ENCODE data around the gene RACK1. TPM values are rescaled to one million over a fixed set of nuclear protein-coding genes. Genes with fewer than 3 reads are reported as not detected.

RACK1 gene
- total and polyA plus RNA-seq, 4 donors, result 1,370 to 2,875 (median 1,528) TPM

- peaks cover 17% of the 10 kb centered on the region for H3K4me1 ChIP-seq (ENCODE audit: control insufficient read depth, insufficient read depth, low read length)
- no peak overlapping the region for H3K4me3 ChIP-seq (ENCODE audit: low read depth, low read length)
- no peak overlapping the region for H3K27ac ChIP-seq (ENCODE audit: low read depth, low read length)
- no peaks in the 10 kb centered on the region for H3K27me3 ChIP-seq (ENCODE audit: control insufficient read depth, insufficient read depth, low read length)
- H3K36me3 ChIP-seq (ENCODE audit: control insufficient read depth, insufficient read depth, low read length), result peaks cover 90% of the 10 kb centered on the region
- WGBS (ENCODE audit: insufficient coverage), result 50% methylated on average over 4 of the region's 5 CpGs
- no peak for DNase-seq (ENCODE audit: low read depth in 4 of 6, low spot score in 6 of 6)
- H3K9me3 ChIP-seq (ENCODE audit: control insufficient read depth, insufficient read depth, low read length), result no peaks in the 10 kb centered on the region
Measured at GRCh38 chr5:181235689-181236366, 7.9 kb downstream of the RACK1 start.

- 24% methylated on average over 3 of the region's 5 CpGs for WGBS (ENCODE audit: insufficient coverage)
- Histone ChIP-seq H3K9me3 (ENCODE audit: control insufficient read depth, insufficient read depth, low read length) (no peaks in the 10 kb centered on the region), H3K4me1 (ENCODE audit: control insufficient read depth, insufficient read depth, low read length) (peaks cover 17% of the 10 kb centered on the region), H3K4me3 (ENCODE audit: low read depth, low read length) (no peak overlapping the region), H3K36me3 (ENCODE audit: control insufficient read depth, insufficient read depth, low read length) (peaks cover 90% of the 10 kb centered on the region), H3K27me3 (ENCODE audit: control insufficient read depth, insufficient read depth, low read length) (no peaks in the 10 kb centered on the region), H3K27ac (ENCODE audit: low read depth, low read length) (peak overlapping the region; percentile 25)
- peak in 3 of 6 donors; percentile 49 to 79 (median 77) for DNase-seq (ENCODE audit: low read depth in 4 of 6, low spot score in 6 of 6)
Measured at GRCh38 chr5:181235323-181235688, 8.4 kb downstream of the RACK1 start.

GRCh38 chr5:181234455-181235306 is 9.0 kb downstream of the RACK1 start:
- no peak for DNase-seq (ENCODE audit: low read depth in 4 of 6, low spot score in 6 of 6)
- 88% methylated on average over 19 of the region's 22 CpGs for WGBS (ENCODE audit: insufficient coverage)
- Histone ChIP-seq H3K36me3 (ENCODE audit: control insufficient read depth, insufficient read depth, low read length) (peaks cover 89% of the 10 kb centered on the region), H3K27me3 (ENCODE audit: control insufficient read depth, insufficient read depth, low read length) (no peaks in the 10 kb centered on the region), H3K9me3 (ENCODE audit: control insufficient read depth, insufficient read depth, low read length) (no peaks in the 10 kb centered on the region), H3K4me3 (ENCODE audit: low read depth, low read length) (no peak overlapping the region), H3K4me1 (ENCODE audit: control insufficient read depth, insufficient read depth, low read length) (peaks cover 17% of the 10 kb centered on the region), H3K27ac (ENCODE audit: low read depth, low read length) (peak overlapping the region; percentile 25)

- H3K27ac ChIP-seq (ENCODE audit: low read depth, low read length), result no peak overlapping the region
- H3K4me3 ChIP-seq (ENCODE audit: low read depth, low read length), result no peak overlapping the region
- no peak for DNase-seq (ENCODE audit: low read depth in 4 of 6, low spot score in 6 of 6)
- H3K27me3 ChIP-seq (ENCODE audit: control insufficient read depth, insufficient read depth, low read length), result no peaks in the 10 kb centered on the region
- no peaks in the 10 kb centered on the region for H3K9me3 ChIP-seq (ENCODE audit: control insufficient read depth, insufficient read depth, low read length)
- peaks cover 17% of the 10 kb centered on the region for H3K4me1 ChIP-seq (ENCODE audit: control insufficient read depth, insufficient read depth, low read length)
- WGBS (ENCODE audit: insufficient coverage), result 82% methylated on average over 12 of the region's 24 CpGs
- peaks cover 87% of the 10 kb centered on the region for H3K36me3 ChIP-seq (ENCODE audit: control insufficient read depth, insufficient read depth, low read length)
Measured at GRCh38 chr5:181233801-181234454, 9.8 kb downstream of the RACK1 start.

GRCh38 chr5:181233088-181233800 is 10.5 kb downstream of the RACK1 start:
- H3K27ac ChIP-seq (ENCODE audit: low read depth, low read length), result no peak overlapping the region
- WGBS (ENCODE audit: insufficient coverage), result 85% methylated on average over 12 of the region's 16 CpGs
- no peak overlapping the region for H3K4me3 ChIP-seq (ENCODE audit: low read depth, low read length)
- no peak for DNase-seq (ENCODE audit: low read depth in 4 of 6, low spot score in 6 of 6)
- peaks cover 80% of the 10 kb centered on the region for H3K36me3 ChIP-seq (ENCODE audit: control insufficient read depth, insufficient read depth, low read length)
- H3K4me1 ChIP-seq (ENCODE audit: control insufficient read depth, insufficient read depth, low read length), result peaks cover 17% of the 10 kb centered on the region
- H3K27me3 ChIP-seq (ENCODE audit: control insufficient read depth, insufficient read depth, low read length), result no peaks in the 10 kb centered on the region
- H3K9me3 ChIP-seq (ENCODE audit: control insufficient read depth, insufficient read depth, low read length), result no peaks in the 10 kb centered on the region

GRCh38 chr5:181232593-181232992 is 11.1 kb downstream of the RACK1 start:
- WGBS (ENCODE audit: insufficient coverage), result 84% methylated on average over 15 of the region's 18 CpGs

GRCh38 chr5:181231432-181231831 is 12.3 kb downstream of the RACK1 start:
- no peaks in the 10 kb centered on the region for H3K27me3 ChIP-seq (ENCODE audit: control insufficient read depth, insufficient read depth, low read length)
- H3K4me1 ChIP-seq (ENCODE audit: control insufficient read depth, insufficient read depth, low read length), result peaks cover 17% of the 10 kb centered on the region
- no peaks in the 10 kb centered on the region for H3K9me3 ChIP-seq (ENCODE audit: control insufficient read depth, insufficient read depth, low read length)
- WGBS (ENCODE audit: insufficient coverage), result 93% methylated on average over 6 of the region's 7 CpGs
- H3K27ac ChIP-seq (ENCODE audit: low read depth, low read length), result no peak overlapping the region
- DNase-seq (ENCODE audit: low read depth in 4 of 6, low spot score in 6 of 6), result no peak
- no peak overlapping the region for H3K4me3 ChIP-seq (ENCODE audit: low read depth, low read length)
- H3K36me3 ChIP-seq (ENCODE audit: control insufficient read depth, insufficient read depth, low read length), result peaks cover 77% of the 10 kb centered on the region

More at GRCh38 chr5:181232593-181232992, 11.1 kb downstream of the RACK1 start:
- Histone ChIP-seq H3K4me3 (ENCODE audit: low read depth, low read length) (no peak overlapping the region), H3K9me3 (ENCODE audit: control insufficient read depth, insufficient read depth, low read length) (no peaks in the 10 kb centered on the region), H3K27ac (ENCODE audit: low read depth, low read length) (no peak overlapping the region), H3K36me3 (ENCODE audit: control insufficient read depth, insufficient read depth, low read length) (peaks cover 78% of the 10 kb centered on the region), H3K27me3 (ENCODE audit: control insufficient read depth, insufficient read depth, low read length) (no peaks in the 10 kb centered on the region), H3K4me1 (ENCODE audit: control insufficient read depth, insufficient read depth, low read length) (peaks cover 17% of the 10 kb centered on the region)
- DNase-seq (ENCODE audit: low read depth in 4 of 6, low spot score in 6 of 6), result no peak

GRCh38 chr5:181230551-181230950 is 13.2 kb downstream of the RACK1 start:
- WGBS (ENCODE audit: insufficient coverage), result 91% methylated on average over 4 of the region's 6 CpGs
- peaks cover 73% of the 10 kb centered on the region for H3K36me3 ChIP-seq (ENCODE audit: control insufficient read depth, insufficient read depth, low read length)
- H3K9me3 ChIP-seq (ENCODE audit: control insufficient read depth, insufficient read depth, low read length), result no peaks in the 10 kb centered on the region
- H3K27ac ChIP-seq (ENCODE audit: low read depth, low read length), result no peak overlapping the region
- peaks cover 15% of the 10 kb centered on the region for H3K4me1 ChIP-seq (ENCODE audit: control insufficient read depth, insufficient read depth, low read length)
- DNase-seq (ENCODE audit: low read depth in 4 of 6, low spot score in 6 of 6), result no peak
- H3K4me3 ChIP-seq (ENCODE audit: low read depth, low read length), result no peak overlapping the region
- H3K27me3 ChIP-seq (ENCODE audit: control insufficient read depth, insufficient read depth, low read length), result no peaks in the 10 kb centered on the region

- Histone ChIP-seq H3K27me3 (ENCODE audit: control insufficient read depth, insufficient read depth, low read length) (no peaks in the 10 kb centered on the region), H3K27ac (ENCODE audit: low read depth, low read length) (no peak overlapping the region), H3K9me3 (ENCODE audit: control insufficient read depth, insufficient read depth, low read length) (no peaks in the 10 kb centered on the region), H3K4me1 (ENCODE audit: control insufficient read depth, insufficient read depth, low read length) (peaks cover 9% of the 10 kb centered on the region), H3K4me3 (ENCODE audit: low read depth, low read length) (no peak overlapping the region), H3K36me3 (ENCODE audit: control insufficient read depth, insufficient read depth, low read length) (peaks cover 68% of the 10 kb centered on the region)
- no peak for DNase-seq (ENCODE audit: low read depth in 4 of 6, low spot score in 6 of 6)
- WGBS (ENCODE audit: insufficient coverage), result 95% methylated on average over 13 of the region's 13 CpGs
Measured at GRCh38 chr5:181229996-181230395, 13.7 kb downstream of the RACK1 start.
